T47D (cell line): Measurements from ENCODE around the gene ASXL1.

Source experiments
- DNase-seq, 2 experiments: peaks; one replicate each; pipeline versions ENCODE4 v3.0.0 to v3.0.0-alpha.2; 2011 to 2012; ENCODE audit warnings: low read depth in 1 of 2, low spot score in 1 of 2
- JUND ChIP-seq: IDR thresholded peaks from 2 replicates; pipeline ENCODE4 v1.6.1; 2012; ENCODE audit warnings: low read depth
- in situ Hi-C: cut with HindIII; loops from 2 replicates; pipeline ENCODE4 v1.10.0; 2016; ENCODE audit warnings: low sequenced_read_pairs, low pct_unique_long_range_greater_than_20kb

ASXL1 gene

DNA sequence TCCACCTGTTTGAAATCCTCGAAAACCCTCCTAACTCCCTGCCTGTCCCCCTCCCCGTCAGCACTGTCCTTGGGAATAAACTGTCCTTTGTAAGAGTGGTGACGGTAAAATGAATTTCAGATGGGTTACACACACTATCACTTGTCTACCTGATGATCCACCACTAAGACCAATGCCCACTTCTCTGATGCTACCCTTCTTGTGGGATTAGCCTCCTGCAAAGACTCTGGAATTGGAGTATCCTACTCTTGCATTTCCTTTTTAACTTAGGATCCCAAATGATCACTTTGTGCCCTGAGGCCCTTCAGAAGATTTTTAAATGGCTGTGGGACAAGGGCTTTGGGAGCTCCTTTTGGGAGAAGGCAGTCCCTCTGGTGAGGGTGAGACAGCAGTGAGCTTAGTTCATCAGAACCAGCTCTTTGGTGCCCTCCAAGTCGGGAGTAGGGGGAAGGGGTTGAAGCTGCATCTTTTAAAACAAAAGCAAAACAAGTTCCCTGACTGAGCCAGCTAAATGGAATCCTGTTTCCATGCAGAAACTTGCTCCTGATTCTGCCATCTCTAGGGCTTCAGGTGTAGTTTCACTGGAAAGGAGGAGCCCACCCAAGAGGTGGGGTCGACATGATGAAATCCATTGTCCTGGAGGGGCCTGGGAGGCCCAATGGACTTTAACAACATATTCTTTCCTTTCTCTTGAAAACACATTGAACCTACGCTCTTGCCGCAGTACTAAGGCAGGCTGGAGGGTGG lies 86.5 kb downstream of the ASXL1 start:
- TF ChIP-seq JUND = no peak
- no peak for DNase-seq
- in situ Hi-C loops = no loop called here

DNA sequence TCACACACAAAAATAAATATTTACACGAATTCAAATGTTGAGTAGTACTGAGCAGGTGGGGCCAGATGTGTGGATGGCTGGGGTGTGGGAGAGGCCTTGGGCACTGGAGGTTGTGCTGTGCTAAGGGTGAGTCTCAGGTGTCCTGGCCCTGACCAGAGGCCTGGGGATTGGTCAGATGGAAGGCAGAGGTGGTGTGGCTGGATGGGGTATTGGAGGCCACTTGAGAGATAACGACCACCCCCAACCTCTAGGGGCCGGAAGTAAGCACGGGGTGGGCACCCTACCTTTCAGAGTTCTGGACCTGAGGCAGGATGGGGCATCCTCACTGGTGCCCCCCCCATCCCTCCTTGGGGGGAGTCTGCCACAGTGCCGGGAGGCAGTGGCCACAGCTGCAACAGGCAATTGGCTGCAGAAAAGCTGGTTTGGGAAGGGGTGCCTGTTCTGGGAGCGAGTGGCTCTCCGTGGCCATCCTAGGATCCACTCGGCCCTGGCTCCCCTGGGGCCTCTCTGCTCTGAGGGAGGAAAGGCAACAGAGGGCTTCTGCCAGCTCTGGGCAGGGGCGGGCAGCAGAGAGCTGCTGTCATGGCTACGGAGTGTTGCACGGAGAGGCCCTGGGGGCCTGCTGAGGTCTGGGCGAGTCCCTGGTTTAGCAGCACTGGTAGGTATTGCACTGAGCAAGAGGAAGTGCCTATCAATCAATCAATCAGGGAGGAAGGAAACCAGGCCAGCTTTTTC lies 87.6 kb downstream of the ASXL1 start:
- no peak for TF ChIP-seq JUND
- peak in 1 of 2 experiments; percentile 37 for DNase-seq
- in situ Hi-C loops = no loop called here

DNA sequence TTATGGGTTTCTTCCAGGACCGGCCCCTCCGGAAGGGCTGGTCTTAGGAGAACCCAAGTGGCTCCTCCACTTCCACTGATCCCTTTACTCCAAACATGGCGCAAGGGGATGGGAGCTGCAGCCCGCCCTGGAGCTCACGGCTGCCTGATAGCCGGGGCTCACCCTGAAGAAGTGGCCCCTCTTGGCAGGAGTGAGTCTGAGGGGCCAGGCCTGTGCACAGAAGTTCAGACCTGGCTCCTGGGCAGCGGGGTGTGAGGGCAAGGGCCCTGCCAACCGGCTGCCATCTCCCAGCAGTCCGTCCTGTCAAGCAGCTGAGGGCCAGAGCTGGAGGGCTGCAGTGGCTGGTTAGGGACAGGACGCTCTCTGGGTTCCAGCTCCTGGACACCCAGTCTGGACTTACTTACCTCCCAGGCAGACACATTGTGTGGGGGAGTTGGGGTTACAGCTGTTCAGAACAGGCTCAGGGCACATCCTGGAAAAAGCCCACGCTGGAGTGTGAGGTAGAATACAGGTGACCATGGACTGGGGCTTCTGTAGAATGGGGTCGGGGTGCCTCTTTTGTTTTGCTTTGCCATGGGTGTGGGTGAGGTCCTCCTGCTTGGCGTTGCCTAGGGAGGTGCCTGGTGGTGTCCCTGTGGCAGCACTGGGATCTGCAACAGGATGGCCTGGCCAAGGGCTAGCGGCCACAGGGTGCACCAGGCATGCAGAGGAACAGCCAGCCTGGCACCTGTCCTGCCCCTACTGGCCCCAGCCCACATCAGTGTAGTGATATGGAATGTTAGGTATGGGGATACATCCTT lies 88.4 kb downstream of the ASXL1 start:
- TF ChIP-seq JUND = no peak
- DNase-seq = no peak

DNA sequence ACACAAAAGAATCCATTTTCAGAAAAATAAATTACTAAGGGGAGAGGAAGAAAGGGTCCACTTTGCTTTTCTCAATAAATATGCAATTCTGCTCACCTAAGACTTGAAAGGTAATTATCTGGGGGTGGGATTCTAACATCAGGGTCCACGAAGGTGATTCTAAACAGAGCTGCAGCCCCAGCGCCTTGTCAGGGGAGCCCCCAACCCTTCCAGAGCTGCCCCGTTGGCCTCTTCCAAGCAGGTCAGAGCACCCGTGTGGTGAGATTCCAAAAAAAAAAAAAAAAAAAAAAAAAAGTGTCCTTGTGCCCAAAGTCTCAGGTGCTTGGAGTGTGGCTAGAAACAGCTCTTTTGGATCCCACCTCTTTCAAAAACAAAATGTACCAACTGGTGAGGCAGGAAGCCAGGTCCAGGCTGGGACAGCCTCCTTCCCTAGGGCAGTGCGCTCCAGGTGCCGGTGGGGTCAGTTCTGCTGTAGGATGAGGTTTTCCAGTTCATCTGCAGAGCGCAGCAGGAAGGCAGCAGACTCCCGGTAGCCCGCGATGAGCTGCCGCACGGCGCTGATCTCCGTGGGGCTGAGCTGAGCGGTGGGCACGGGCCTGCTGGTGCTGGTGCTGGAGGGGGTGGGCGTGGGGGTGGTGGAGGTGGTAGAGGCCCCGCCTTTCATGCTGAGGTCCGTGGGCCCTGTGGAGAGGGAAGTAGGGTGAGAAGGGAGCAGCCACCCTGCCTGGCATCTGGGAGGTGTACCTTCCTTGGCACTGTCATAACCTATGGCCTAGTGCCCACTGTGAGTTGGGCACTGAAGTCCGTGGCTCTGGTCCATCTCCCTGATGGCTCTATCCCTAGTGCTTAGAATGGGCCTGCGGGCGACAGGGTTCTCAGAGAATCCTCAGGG lies 89.3 kb downstream of the ASXL1 start:
- TF ChIP-seq JUND = no peak
- no peak for DNase-seq
- in situ Hi-C loops = no loop called here

More for the DNA sequence above, 88.4 kb downstream of the ASXL1 start:
- in situ Hi-C loops = no loop called here

DNA sequence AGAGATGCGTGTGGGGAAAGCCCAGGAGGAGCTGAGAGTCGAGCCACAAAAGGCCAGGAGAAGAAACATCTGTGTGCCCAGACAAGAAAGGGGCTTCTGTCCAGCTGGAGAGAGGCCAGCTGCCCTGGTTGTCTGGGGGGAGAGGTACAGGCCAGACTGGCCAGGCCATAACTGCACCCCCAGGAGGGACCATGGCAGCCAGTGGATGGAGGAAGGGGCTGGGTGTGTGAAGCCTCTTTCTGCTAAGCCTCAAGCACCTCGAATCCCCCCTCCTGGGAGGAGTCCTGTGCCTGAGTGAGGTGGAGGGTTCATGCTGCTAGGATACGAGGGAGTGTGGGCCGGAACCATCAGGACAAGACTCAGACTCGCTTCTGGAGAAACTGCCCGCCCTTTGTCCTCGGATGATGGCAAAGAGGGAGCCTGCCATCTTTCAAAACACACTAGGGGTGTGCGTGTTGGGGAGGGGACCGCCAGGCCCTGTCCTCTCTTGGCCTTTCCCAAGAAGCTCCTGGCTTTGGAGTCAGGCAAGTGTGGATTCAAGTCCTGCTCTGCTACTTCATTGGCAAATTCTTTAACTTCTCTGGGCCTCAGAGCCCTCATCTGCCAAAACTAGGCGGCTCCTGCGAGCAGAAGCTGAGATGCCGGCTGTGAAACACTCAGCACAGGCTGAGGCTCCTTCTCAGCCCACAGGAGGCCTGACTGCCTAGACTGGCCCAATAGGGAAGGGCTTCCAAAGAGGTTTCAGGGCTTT lies 90.3 kb downstream of the ASXL1 start:
- in situ Hi-C loops = no loop called here
- DNase-seq = no peak
- no peak for TF ChIP-seq JUND

DNA sequence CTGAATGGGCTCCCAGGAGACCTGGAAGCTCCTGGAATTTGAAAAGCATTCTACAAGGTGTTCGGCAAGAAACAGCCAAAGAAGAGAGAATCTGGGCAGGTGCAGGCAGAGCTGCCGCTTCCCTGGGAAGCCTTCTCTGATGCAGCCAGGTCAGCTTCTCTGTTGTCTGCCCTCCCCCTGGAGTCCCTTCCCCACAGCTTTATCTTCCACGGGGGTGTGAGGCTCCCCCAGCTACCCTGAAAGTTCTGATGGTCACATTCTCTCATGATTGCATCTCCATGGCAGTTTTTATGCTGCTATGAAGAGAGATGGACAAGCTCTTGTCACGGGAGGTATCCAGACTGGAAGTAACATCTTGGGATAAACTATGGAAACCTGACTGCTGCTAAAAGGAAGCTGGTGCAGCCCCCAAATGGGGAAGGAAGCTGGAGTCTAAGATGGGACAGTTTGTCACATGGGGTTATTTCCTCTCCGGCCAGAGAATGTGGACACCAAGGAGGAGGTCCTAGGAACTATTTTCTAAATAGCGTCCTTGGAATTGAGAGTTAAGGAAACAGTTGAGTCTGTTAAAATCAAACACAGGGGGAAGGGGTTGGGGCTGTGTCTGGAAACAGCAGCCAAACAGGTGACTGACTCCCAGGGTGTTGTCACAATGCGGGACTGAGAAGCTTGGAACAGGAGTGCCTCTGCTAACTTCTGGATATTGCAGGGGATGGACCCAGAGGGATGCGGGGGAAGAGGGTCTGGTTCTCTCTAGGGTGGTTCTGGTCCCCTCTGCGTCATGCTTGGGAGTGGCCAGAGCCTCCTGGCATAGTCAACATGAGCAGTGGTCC lies 91.1 kb downstream of the ASXL1 start:
- TF ChIP-seq JUND = no peak
- DNase-seq = no peak
- in situ Hi-C loops = no loop called here

DNA sequence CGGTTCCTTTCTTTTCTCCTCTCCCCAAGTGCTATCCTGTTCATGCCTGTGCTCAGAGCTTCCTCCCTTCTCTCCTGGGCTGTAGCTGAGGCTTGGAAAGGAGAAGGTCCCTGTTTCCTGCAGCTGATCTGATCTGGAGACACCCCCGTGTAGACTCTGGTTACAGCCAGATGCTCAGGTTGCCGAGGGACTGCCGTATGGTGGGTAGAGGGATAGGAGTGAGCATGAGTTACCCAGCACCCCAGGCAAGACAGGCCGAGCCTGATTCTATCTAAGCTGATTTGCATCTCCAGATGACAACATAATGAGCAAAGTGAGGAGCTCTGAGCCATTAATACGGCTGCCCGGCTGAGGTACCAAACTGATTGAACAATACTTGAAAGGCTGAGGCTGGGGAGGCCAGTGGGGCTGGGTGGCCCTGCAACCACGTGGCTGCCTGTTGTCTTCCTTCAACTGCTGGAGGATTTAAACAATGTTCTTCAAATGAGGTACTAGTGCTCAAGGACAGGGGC lies 91.8 kb downstream of the ASXL1 start:
- in situ Hi-C loops = no loop called here
- no peak for TF ChIP-seq JUND
- DNase-seq = peak in 1 of 2 experiments; percentile 28

DNA sequence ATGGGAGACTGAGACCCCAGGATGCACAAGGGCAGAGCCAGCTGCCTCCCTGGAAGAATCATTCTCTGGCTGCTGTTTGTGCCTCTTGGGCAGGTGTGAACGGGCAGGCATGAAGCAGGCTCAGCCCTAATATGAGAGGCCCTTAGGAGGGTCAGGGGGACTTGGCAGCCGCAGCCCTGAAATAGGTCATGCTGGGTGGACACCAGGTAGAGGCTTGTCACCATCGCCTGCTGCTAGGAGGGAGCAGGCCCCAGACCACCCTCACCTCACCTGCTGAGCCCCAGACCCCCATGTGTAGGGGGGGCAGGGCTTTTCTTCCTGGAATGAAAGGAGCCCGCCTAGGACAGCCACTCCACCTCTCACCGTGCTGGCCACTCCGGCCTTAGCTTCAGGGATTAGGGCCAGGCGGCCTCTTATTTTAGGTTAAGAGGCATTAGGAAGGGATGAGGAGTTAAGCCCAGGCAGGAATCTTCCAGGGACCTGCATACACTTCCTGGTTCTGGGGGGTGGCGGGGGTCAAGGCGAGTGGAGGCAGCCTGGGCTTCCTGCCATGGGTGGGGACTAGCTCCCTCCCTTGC lies 92.4 kb downstream of the ASXL1 start:
- no peak for TF ChIP-seq JUND
- DNase-seq = no peak
- in situ Hi-C loops = no loop called here

DNA sequence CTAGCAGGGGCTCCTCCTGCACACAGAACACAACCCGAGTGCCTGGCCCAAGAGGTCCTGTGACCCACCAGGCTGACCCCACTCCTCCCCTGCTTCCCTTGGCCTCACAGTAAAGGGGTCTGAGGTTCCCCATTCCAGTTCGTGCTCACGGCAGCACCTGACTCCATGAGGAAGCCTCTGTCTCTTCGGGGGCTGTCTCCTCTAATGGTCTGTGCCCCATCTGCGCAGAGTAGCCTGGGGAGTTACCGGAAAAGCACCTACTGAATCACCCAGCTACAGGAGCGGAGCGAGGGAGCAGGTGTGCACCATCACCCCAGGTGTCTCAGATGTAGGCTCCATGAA lies 93.2 kb downstream of the ASXL1 start:
- in situ Hi-C loops = no loop called here
- no peak for DNase-seq
- no peak for TF ChIP-seq JUND

DNA sequence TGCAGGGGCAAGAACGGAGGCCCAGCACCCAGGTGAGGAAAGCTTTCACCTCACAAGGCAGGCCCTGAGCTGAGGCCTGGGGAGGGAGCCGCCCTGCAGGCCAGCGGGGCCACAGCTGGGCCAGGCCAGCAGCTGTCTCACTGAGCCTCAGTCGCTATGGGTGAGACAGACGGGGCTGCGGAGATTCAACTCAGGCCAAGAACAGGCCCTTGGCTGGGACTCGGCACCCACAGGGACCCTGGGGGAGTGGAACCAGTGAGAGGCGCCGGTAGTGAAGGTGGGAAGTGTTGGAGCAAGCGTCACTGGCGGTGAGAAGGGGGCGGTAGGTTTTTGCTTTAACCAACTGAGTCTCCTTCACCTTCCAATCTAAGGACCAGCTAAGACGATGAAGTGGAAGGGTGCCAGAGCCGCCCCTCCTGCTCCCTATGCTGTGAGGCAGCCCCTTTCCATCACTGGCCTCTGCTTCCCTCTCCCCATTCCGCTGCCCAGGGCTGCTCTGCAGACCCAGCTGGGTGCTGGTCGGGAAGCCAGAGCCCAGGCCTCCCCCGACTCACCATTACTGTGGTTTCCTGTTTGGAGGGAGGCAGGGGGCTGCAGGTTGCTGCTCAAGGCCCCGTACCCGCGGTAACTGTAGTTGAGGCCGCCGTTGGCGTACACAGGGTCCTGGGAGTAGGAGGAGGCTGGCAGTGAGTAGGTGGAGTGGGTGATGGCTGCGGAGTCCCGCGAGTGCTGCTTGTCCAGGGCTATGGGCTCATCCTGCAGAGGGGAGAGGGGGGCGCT lies 93.7 kb downstream of the ASXL1 start:
- DNase-seq = no peak
- in situ Hi-C loops = no loop called here
- no peak for TF ChIP-seq JUND
